HuH-7.5 (cell line): ENCODE results near the gene SLC29A3.

Experiments used
- DNase-seq: peaks from one replicate; pipeline ENCODE4 v3.0.0; 2011; ENCODE audit warnings: low spot score

SLC29A3 gene

GRCh38 chr10:71324743-71325142 lies 5.7 kb downstream of the SLC29A3 start:
- DNase-seq, result no peak

- DNase-seq, result no peak
Observed at GRCh38 chr10:71325267-71325666, 6.2 kb downstream of the SLC29A3 start.

- DNase-seq, result no peak
Observed at GRCh38 chr10:71326464-71326881, 7.4 kb downstream of the SLC29A3 start.

- DNase-seq, result no peak
Observed at GRCh38 chr10:71330789-71331404, 11.8 kb downstream of the SLC29A3 start.

- no peak for DNase-seq
Observed at GRCh38 chr10:71331736-71332135, 12.7 kb downstream of the SLC29A3 start.

- no peak for DNase-seq
Observed at GRCh38 chr10:71332466-71332865, 13.4 kb downstream of the SLC29A3 start.

GRCh38 chr10:71333129-71333887 lies 14.2 kb downstream of the SLC29A3 start:
- DNase-seq, result no peak

GRCh38 chr10:71334221-71334791 lies 15.2 kb downstream of the SLC29A3 start:
- DNase-seq, result peak; percentile 42

- DNase-seq, result no peak
Observed at GRCh38 chr10:71335173-71335708, 16.2 kb downstream of the SLC29A3 start.

GRCh38 chr10:71336632-71337031 lies 17.6 kb downstream of the SLC29A3 start:
- no peak for DNase-seq

GRCh38 chr10:71337219-71337701 lies 18.2 kb downstream of the SLC29A3 start:
- no peak for DNase-seq

GRCh38 chr10:71338728-71339495 lies 19.9 kb downstream of the SLC29A3 start:
- no peak for DNase-seq

- DNase-seq, result peak; percentile 70
Observed at GRCh38 chr10:71339796-71340589, 20.9 kb downstream of the SLC29A3 start.

GRCh38 chr10:71342573-71343391 lies 23.7 kb downstream of the SLC29A3 start:
- DNase-seq, result no peak

GRCh38 chr10:71343392-71343773 lies 24.3 kb downstream of the SLC29A3 start:
- DNase-seq, result peak; percentile 32

GRCh38 chr10:71344154-71344925 lies 25.3 kb downstream of the SLC29A3 start:
- no peak for DNase-seq

- no peak for DNase-seq
Observed at GRCh38 chr10:71344993-71345480, 26.0 kb downstream of the SLC29A3 start.

- no peak for DNase-seq
Observed at GRCh38 chr10:71345694-71346093, 26.6 kb downstream of the SLC29A3 start.

GRCh38 chr10:71346731-71347130 lies 27.7 kb downstream of the SLC29A3 start:
- DNase-seq, result no peak
